Stimulated activated CD8-positive, alpha-beta memory T cell treated with anti-CD3 and anti-CD28 coated beads, Interleukin-12 subunit alpha, Interleukin-12 subunit beta, amount 100 ng/mL, for 24 hours (primary cell): ENCODE results near the gene EPN2.

Source experiments
- DNase-seq: peaks from one replicate; pipeline ENCODE4 v3.0.0-alpha.2; 2020; ENCODE audit errors: extremely low read depth

EPN2 gene

GRCh38 chr17:19239544-19239943 is 2.4 kb downstream of the EPN2 start:
- DNase-seq: no peak

GRCh38 chr17:19242323-19242722 is 5.2 kb downstream of the EPN2 start:
- DNase-seq: no peak

GRCh38 chr17:19242926-19243325 is 5.8 kb downstream of the EPN2 start:
- DNase-seq: no peak

GRCh38 chr17:19243838-19244237 is 6.7 kb downstream of the EPN2 start:
- no peak for DNase-seq

GRCh38 chr17:19244357-19244756 is 7.2 kb downstream of the EPN2 start:
- no peak for DNase-seq

- no peak for DNase-seq
These were observed 7.6 kb downstream of the EPN2 start for GRCh38 chr17:19244781-19245180.

- DNase-seq: no peak
These were observed 10.3 kb downstream of the EPN2 start for GRCh38 chr17:19247473-19247872.

GRCh38 chr17:19248151-19248927 is 11.2 kb downstream of the EPN2 start:
- no peak for DNase-seq

GRCh38 chr17:19248928-19249574 is 11.9 kb downstream of the EPN2 start:
- no peak for DNase-seq

GRCh38 chr17:19249681-19250080 is 12.5 kb downstream of the EPN2 start:
- DNase-seq: no peak

GRCh38 chr17:19250421-19251173 is 13.4 kb downstream of the EPN2 start:
- DNase-seq: no peak

- no peak for DNase-seq
These were observed 15.9 kb downstream of the EPN2 start for GRCh38 chr17:19253112-19253511.

- DNase-seq: no peak
These were observed 17.5 kb downstream of the EPN2 start for GRCh38 chr17:19254651-19255050.

- DNase-seq: no peak
These were observed 18.1 kb downstream of the EPN2 start for GRCh38 chr17:19255279-19255678.

- no peak for DNase-seq
These were observed 21.2 kb downstream of the EPN2 start for GRCh38 chr17:19258371-19258770.

- DNase-seq: no peak
These were observed 23.8 kb downstream of the EPN2 start for GRCh38 chr17:19260958-19261357.

GRCh38 chr17:19261426-19261825 is 24.3 kb downstream of the EPN2 start:
- no peak for DNase-seq

- DNase-seq: no peak
These were observed 25.8 kb downstream of the EPN2 start for GRCh38 chr17:19262650-19263631.

- DNase-seq: no peak
These were observed 26.5 kb downstream of the EPN2 start for GRCh38 chr17:19263641-19264051.

GRCh38 chr17:19264268-19264667 is 27.1 kb downstream of the EPN2 start:
- no peak for DNase-seq

- no peak for DNase-seq
These were observed 27.5 kb downstream of the EPN2 start for GRCh38 chr17:19264681-19265080.

- DNase-seq: no peak
These were observed 28.6 kb downstream of the EPN2 start for GRCh38 chr17:19265755-19266154.
